Posterior vena cava (tissue), 2 donors: ENCODE results near the gene FFAR1. TPM values are rescaled to one million over a fixed set of nuclear protein-coding genes. Genes with fewer than 3 reads are reported as not detected.

Experiments used
- DNase-seq: peaks from one replicate; pipeline ENCODE4 v3.0.0-alpha.2; 2020; ENCODE audit warnings: low spot score
- intact Hi-C, 2 donors: fragments of 100-400 bp; cut with DNase I; formaldehyde crosslinking; loops; one replicate each; pipeline versions ENCODE4 v1.14.1 to v1.14.2; 2022 to 2023
- total RNA-seq, 2 donors: library from RNA; stranded (reverse); fragmentation: NEBNext Ultra II Directional; extraction: Animal tissue kit (Norgen Biotek cat#: 25700); gene quantifications; one replicate each; pipeline ENCODE4 v1.2.1, GENCODE V29; 2021
- donor health status: DM: yes; HTN: yes; CAD: no.
- donor health status: DM: yes; HTN: yes; CAD: no.

FFAR1 gene
- total RNA-seq, 2 donors from 2014 or later, result not detected

- intact Hi-C loops, result no loop called here
- DNase-seq, result no peak
Measured at GRCh38 chr19:35337097-35337983, 10.4 kb upstream of the FFAR1 start.

- intact Hi-C loops, result no loop called here
- DNase-seq, result no peak
Measured at GRCh38 chr19:35337984-35338296, 9.8 kb upstream of the FFAR1 start.

- no peak for DNase-seq
- intact Hi-C loops, result no loop called here
Measured at GRCh38 chr19:35340431-35340830, 7.3 kb upstream of the FFAR1 start.

GRCh38 chr19:35341006-35341405 is 6.7 kb upstream of the FFAR1 start:
- no peak for DNase-seq
- intact Hi-C loops, result no loop called here

GRCh38 chr19:35341565-35342225 is 6.0 kb upstream of the FFAR1 start:
- intact Hi-C loops, result no loop called here
- DNase-seq, result peak; percentile 23

GRCh38 chr19:35342430-35342829 is 5.3 kb upstream of the FFAR1 start:
- peak; percentile 59 for DNase-seq
- intact Hi-C loops, result no loop called here

GRCh38 chr19:35344511-35345031 is 3.1 kb upstream of the FFAR1 start:
- intact Hi-C loops, result no loop called here
- peak; percentile 53 for DNase-seq

- DNase-seq, result no peak
- intact Hi-C loops, result no loop called here
Measured at GRCh38 chr19:35345671-35346111, 2.0 kb upstream of the FFAR1 start.

GRCh38 chr19:35346193-35347052 is 1.3 kb upstream of the FFAR1 start:
- peak; percentile 83 for DNase-seq
- intact Hi-C loops, result no loop called here

GRCh38 chr19:35347930-35348298 is 212 bp downstream of the FFAR1 start:
- DNase-seq, result no peak
- intact Hi-C loops, result no loop called here

- DNase-seq, result peak; percentile 67
- intact Hi-C loops, result no loop called here
Measured at GRCh38 chr19:35348911-35349611, 1.4 kb downstream of the FFAR1 start.

- intact Hi-C loops, result loop anchor here (10.0 kb wide), 1 partner anchor 145 kb away; the partner anchor contains the start of gene KRTDAP (in 2 of the 2)
- peak; percentile 79 for DNase-seq
Measured at GRCh38 chr19:35349614-35350521, 2.2 kb downstream of the FFAR1 start.

- intact Hi-C loops, result loop anchor here (10.0 kb wide), 1 partner anchor 144 kb away; the partner anchor contains the start of gene KRTDAP (in 2 of the 2)
- peak; percentile 60 for DNase-seq
Measured at GRCh38 chr19:35350591-35350990, 2.9 kb downstream of the FFAR1 start.

GRCh38 chr19:35351411-35352176 is 3.9 kb downstream of the FFAR1 start:
- DNase-seq, result peak; percentile 76
- intact Hi-C loops, result loop anchor here (10.0 kb wide), 1 partner anchor 143 kb away; the partner anchor contains the start of gene KRTDAP (in 2 of the 2)

- no peak for DNase-seq
- intact Hi-C loops, result loop anchor here (10.0 kb wide), 1 partner anchor 143 kb away; the partner anchor contains the start of gene KRTDAP (in 2 of the 2)
Measured at GRCh38 chr19:35352177-35352447, 4.4 kb downstream of the FFAR1 start.

- DNase-seq, result peak; percentile 85
Measured at GRCh38 chr19:35352448-35353304, 5.0 kb downstream of the FFAR1 start.

More at GRCh38 chr19:35352448-35353304, 5.0 kb downstream of the FFAR1 start:
- intact Hi-C loops, result loop anchor here (10.0 kb wide), 1 partner anchor 142 kb away; the partner anchor contains the start of gene KRTDAP (in 2 of the 2)
